ENCODE data around the gene FAIM.

- TF ChIP-seq EZH2phosphoT487 (IDR thresholded peaks at IDR 0.05; ENCODE audit: insufficient read depth, low read depth) (no peak), EZH2 (IDR thresholded peaks at IDR 0.05; ENCODE audit: insufficient read depth, poor library complexity, severe bottlenecking) (no peak)
These were observed 34.3 kb downstream of the FAIM start for GRCh38 chr3:138642927-138643253.

All from GM23248 (cell line).